HG03025 (cell line): ENCODE data around the gene PHOX2A.

Experiments
- ATAC-seq: cut with Tn5 transposase; IDR thresholded peaks from one replicate; pipeline ENCODE4 v1.9.1; 2021; ENCODE audit warnings: mild to moderate bottlenecking, moderate library complexity; ENCODE audit not compliant: unreplicated experiment, low FRiP score

Gene PHOX2A

GRCh38 chr11:72235351-72236057 is 8.5 kb downstream of the PHOX2A start:
- ATAC-seq = no peak

- ATAC-seq = no peak
These were observed 9.1 kb downstream of the PHOX2A start for GRCh38 chr11:72234920-72235319.

GRCh38 chr11:72234514-72234830 is 9.5 kb downstream of the PHOX2A start:
- ATAC-seq = no peak

- no peak for ATAC-seq
These were observed 10.0 kb downstream of the PHOX2A start for GRCh38 chr11:72233773-72234513.

- no peak for ATAC-seq
These were observed 10.8 kb downstream of the PHOX2A start for GRCh38 chr11:72233056-72233772.

GRCh38 chr11:72232260-72233055 is 11.5 kb downstream of the PHOX2A start:
- ATAC-seq = no peak

- no peak for ATAC-seq
These were observed 12.3 kb downstream of the PHOX2A start for GRCh38 chr11:72231396-72232259.

- ATAC-seq = no peak
These were observed 13.1 kb downstream of the PHOX2A start for GRCh38 chr11:72230764-72231365.

GRCh38 chr11:72229925-72230763 is 13.8 kb downstream of the PHOX2A start:
- no peak for ATAC-seq

- ATAC-seq = no peak
These were observed 14.5 kb downstream of the PHOX2A start for GRCh38 chr11:72229336-72229924.

- no peak for ATAC-seq
These were observed 15.1 kb downstream of the PHOX2A start for GRCh38 chr11:72228844-72229231.

GRCh38 chr11:72228229-72228843 is 15.6 kb downstream of the PHOX2A start:
- no peak for ATAC-seq

GRCh38 chr11:72227316-72228228 is 16.4 kb downstream of the PHOX2A start:
- ATAC-seq = no peak

- no peak for ATAC-seq
These were observed 17.3 kb downstream of the PHOX2A start for GRCh38 chr11:72226701-72227100.

GRCh38 chr11:72225411-72225951 is 18.5 kb downstream of the PHOX2A start:
- ATAC-seq = no peak

- ATAC-seq = no peak
These were observed 19.2 kb downstream of the PHOX2A start, which contains the start of gene INPPL1 for GRCh38 chr11:72224564-72225410. TSS of gene INPPL1 (plus strand) at chr11:72224767. CDS start at chr11:72224985, 218 bp downstream.
